Muscle of leg (tissue), 11 donors: ENCODE measurements around the gene HSPBP1. TPM values are rescaled to one million over a fixed set of nuclear protein-coding genes. Genes with fewer than 3 reads are reported as not detected.

Source experiments
- DNase-seq: peaks from one replicate; pipeline ENCODE4 v3.0.0; 2013
- H3K27ac ChIP-seq: one replicate; pipeline ENCODE4 v1.5.1; 2013; ENCODE audit warnings: mild to moderate bottlenecking, low read length, control low read depth
- H3K27me3 ChIP-seq: one replicate; pipeline ENCODE4 v1.6.1; 2013; ENCODE audit warnings: low read length; ENCODE audit not compliant: control insufficient read depth, insufficient read depth
- H3K36me3 ChIP-seq: one replicate; pipeline ENCODE4 v1.6.1; 2013; ENCODE audit warnings: low read length; ENCODE audit not compliant: control insufficient read depth, insufficient read depth
- H3K4me1 ChIP-seq: one replicate; pipeline ENCODE4 v1.6.1; 2013; ENCODE audit warnings: low read length; ENCODE audit not compliant: control insufficient read depth, insufficient read depth
- H3K4me3 ChIP-seq: one replicate; pipeline ENCODE4 v1.5.1; 2013; ENCODE audit warnings: low read length, control low read depth
- H3K9me3 ChIP-seq: replicated peaks from 2 replicates; pipeline ENCODE4 v1.6.1; 2013; ENCODE audit warnings: low read depth, low read length; ENCODE audit not compliant: control insufficient read depth
- WGBS: methylation state at CpG from one replicate; pipeline ENCODE4 v1.1.5; 2013; ENCODE audit warnings: missing lambda C conversion rate; ENCODE audit not compliant: insufficient coverage; 5-methylcytosine and 5-hydroxymethylcytosine counted together
- polyA plus RNA-seq, 8 donors: library from polyadenylated mRNA; unstranded; fragments of 120-200 nt; gene quantifications; one replicate each; pipeline versions ENCODE4 v1.2.1 to v1.2.3, GENCODE V29; 2013; ENCODE audit warnings: inconsistent platforms in 1 of 8, low replicate concordance in 1 of 8; ENCODE audit not compliant: insufficient read length in 8 of 8, insufficient read depth in 1 of 8
- total RNA-seq: library from RNA; stranded (reverse); fragments of 120-200 nt; gene quantifications from one replicate; pipeline ENCODE4 v1.2.4, GENCODE V29; 2013

The HSPBP1 gene
- total and polyA plus RNA-seq, 9 donors, result 14.5 to 34.9 (median 29.9) TPM

GRCh38 chr19:55306712-55307111 lies 26.8 kb upstream of the HSPBP1 start:
- H3K4me1 ChIP-seq, result peaks cover 6% of the 10 kb centered on the region
- DNase-seq, result no peak
- no peaks in the 10 kb centered on the region for H3K27me3 ChIP-seq
- no CpG with 5 or more reads among the region's 3 CpGs for WGBS
- H3K36me3 ChIP-seq, result peaks cover 36% of the 10 kb centered on the region
- H3K4me3 ChIP-seq, result no peak overlapping the region
- H3K27ac ChIP-seq, result no peak overlapping the region
- no peaks in the 10 kb centered on the region for H3K9me3 ChIP-seq

GRCh38 chr19:55305983-55306562 lies 26.2 kb upstream of the HSPBP1 start:
- H3K4me3 ChIP-seq, result no peak overlapping the region
- H3K9me3 ChIP-seq, result no peaks in the 10 kb centered on the region
- peaks cover 11% of the 10 kb centered on the region for H3K4me1 ChIP-seq
- H3K27ac ChIP-seq, result no peak overlapping the region
- DNase-seq, result no peak
- H3K36me3 ChIP-seq, result peaks cover 36% of the 10 kb centered on the region
- H3K27me3 ChIP-seq, result no peaks in the 10 kb centered on the region
- WGBS, result 87% methylated on average over 17 of the region's 17 CpGs

GRCh38 chr19:55305491-55305890 lies 25.6 kb upstream of the HSPBP1 start:
- Histone ChIP-seq H3K4me1 (peaks cover 11% of the 10 kb centered on the region), H3K36me3 (peaks cover 36% of the 10 kb centered on the region), H3K4me3 (no peak overlapping the region), H3K27me3 (no peaks in the 10 kb centered on the region), H3K27ac (no peak overlapping the region), H3K9me3 (no peaks in the 10 kb centered on the region)
- peak; percentile 63 for DNase-seq
- WGBS, result 67% methylated on average over 8 of the region's 9 CpGs

GRCh38 chr19:55304980-55305379 lies 25.1 kb upstream of the HSPBP1 start:
- no peak for DNase-seq
- no peaks in the 10 kb centered on the region for H3K9me3 ChIP-seq
- WGBS, result 76% methylated on average over 8 of the region's 14 CpGs
- peaks cover 37% of the 10 kb centered on the region for H3K36me3 ChIP-seq
- H3K27me3 ChIP-seq, result no peaks in the 10 kb centered on the region
- no peak overlapping the region for H3K27ac ChIP-seq
- no peak overlapping the region for H3K4me3 ChIP-seq
- peaks cover 11% of the 10 kb centered on the region for H3K4me1 ChIP-seq

- Histone ChIP-seq H3K9me3 (no peaks in the 10 kb centered on the region), H3K4me3 (no peak overlapping the region), H3K36me3 (peaks cover 41% of the 10 kb centered on the region), H3K4me1 (peaks cover 11% of the 10 kb centered on the region), H3K27me3 (no peaks in the 10 kb centered on the region), H3K27ac (no peak overlapping the region)
- WGBS, result 88% methylated on average over 23 of the region's 39 CpGs
- peak; percentile 50 for DNase-seq
Measured at GRCh38 chr19:55304279-55304978, 24.5 kb upstream of the HSPBP1 start.

GRCh38 chr19:55303477-55303876 lies 23.6 kb upstream of the HSPBP1 start:
- H3K27ac ChIP-seq, result no peak overlapping the region
- WGBS, result 90% methylated on average over 11 of the region's 11 CpGs
- H3K27me3 ChIP-seq, result no peaks in the 10 kb centered on the region
- peaks cover 11% of the 10 kb centered on the region for H3K4me1 ChIP-seq
- H3K36me3 ChIP-seq, result peaks cover 41% of the 10 kb centered on the region
- no peaks in the 10 kb centered on the region for H3K9me3 ChIP-seq
- no peak for DNase-seq
- no peak overlapping the region for H3K4me3 ChIP-seq

GRCh38 chr19:55302318-55302703 lies 22.4 kb upstream of the HSPBP1 start:
- H3K9me3 ChIP-seq, result no peaks in the 10 kb centered on the region
- DNase-seq, result no peak
- peaks cover 39% of the 10 kb centered on the region for H3K36me3 ChIP-seq
- WGBS, result 83% methylated on average over 9 of the region's 12 CpGs
- H3K27ac ChIP-seq, result no peak overlapping the region
- H3K27me3 ChIP-seq, result no peaks in the 10 kb centered on the region
- H3K4me1 ChIP-seq, result peaks cover 11% of the 10 kb centered on the region
- no peak overlapping the region for H3K4me3 ChIP-seq

- WGBS, result 6% methylated on average over 22 of the region's 42 CpGs
Measured at GRCh38 chr19:55301459-55302317, 21.8 kb upstream of the HSPBP1 start.

GRCh38 chr19:55300886-55301458 lies 21.1 kb upstream of the HSPBP1 start:
- peaks cover 11% of the 10 kb centered on the region for H3K4me1 ChIP-seq
- H3K4me3 ChIP-seq, result no peak overlapping the region
- H3K36me3 ChIP-seq, result peaks cover 36% of the 10 kb centered on the region
- 61% methylated on average over 11 of the region's 15 CpGs for WGBS
- no peaks in the 10 kb centered on the region for H3K9me3 ChIP-seq
- H3K27ac ChIP-seq, result no peak overlapping the region
- H3K27me3 ChIP-seq, result no peaks in the 10 kb centered on the region
- no peak for DNase-seq

More at GRCh38 chr19:55301459-55302317, 21.8 kb upstream of the HSPBP1 start:
- Histone ChIP-seq H3K4me1 (peaks cover 11% of the 10 kb centered on the region), H3K9me3 (no peaks in the 10 kb centered on the region), H3K4me3 (peak overlapping the region; percentile 37), H3K27me3 (no peaks in the 10 kb centered on the region), H3K36me3 (peaks cover 37% of the 10 kb centered on the region), H3K27ac (peak overlapping the region; percentile 4)
- DNase-seq, result peak; percentile 89

GRCh38 chr19:55299991-55300390 lies 20.1 kb upstream of the HSPBP1 start:
- no peak overlapping the region for H3K4me3 ChIP-seq
- H3K27ac ChIP-seq, result no peak overlapping the region
- WGBS, result 91% methylated on average over 6 of the region's 10 CpGs
- peaks cover 38% of the 10 kb centered on the region for H3K36me3 ChIP-seq
- peaks cover 11% of the 10 kb centered on the region for H3K4me1 ChIP-seq
- no peaks in the 10 kb centered on the region for H3K27me3 ChIP-seq
- DNase-seq, result no peak
- no peaks in the 10 kb centered on the region for H3K9me3 ChIP-seq
